Activated gamma-delta T cell treated with Interleukin-2 at 50 U/mL for 16 hours (primary cell): Measurements from ENCODE around the gene COL4A2.

Source experiments
- DNase-seq: peaks from one replicate; pipeline ENCODE4 v3.0.0-alpha.2; 2020

COL4A2 gene

GRCh38 chr13:110291286-110291685 is 15.8 kb upstream of the COL4A2 start:
- DNase-seq = no peak

- no peak for DNase-seq
These were observed 14.0 kb upstream of the COL4A2 start for GRCh38 chr13:110293037-110293436.

DNA sequence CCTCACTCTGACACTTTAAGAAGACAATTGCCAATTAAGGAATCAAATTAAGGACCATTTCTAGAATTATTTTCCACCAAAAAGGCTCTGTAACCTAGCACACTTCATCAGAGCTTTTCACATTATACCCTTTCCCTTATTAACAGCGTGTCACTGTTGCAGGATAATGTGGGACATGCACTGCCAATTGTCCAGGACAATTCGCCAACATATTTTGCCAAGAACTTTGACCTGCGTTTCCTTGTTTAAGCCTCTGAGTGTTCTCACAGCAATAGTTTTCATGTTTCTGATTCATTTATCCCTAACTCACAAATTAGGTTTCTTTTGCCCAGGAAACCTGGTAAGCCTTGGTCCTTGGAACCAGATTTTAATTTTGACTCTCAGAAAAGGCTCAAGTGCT is 13.4 kb upstream of the COL4A2 start:
- no peak for DNase-seq

- DNase-seq = no peak
These were observed 12.9 kb upstream of the COL4A2 start for GRCh38 chr13:110294146-110294545.

DNA sequence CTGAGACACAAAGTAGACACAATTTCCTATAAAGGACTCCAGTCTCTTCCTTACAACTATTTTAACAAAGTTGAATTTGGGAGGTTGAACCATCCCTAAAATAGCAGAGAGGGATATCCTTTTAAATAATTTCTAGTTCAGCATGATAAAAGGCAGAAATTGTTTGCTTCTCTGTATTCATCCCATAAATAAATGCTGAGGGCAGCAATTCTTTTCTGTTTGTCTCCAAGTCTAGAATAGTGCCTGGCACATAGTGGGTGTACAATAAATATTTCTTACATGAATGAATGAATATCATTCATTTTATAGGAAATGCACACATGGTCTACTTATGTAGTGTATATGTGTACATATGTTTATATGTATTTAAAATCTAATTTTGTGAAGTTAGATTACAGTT is 12.5 kb upstream of the COL4A2 start:
- no peak for DNase-seq

- DNase-seq = no peak
These were observed 10.1 kb upstream of the COL4A2 start for GRCh38 chr13:110297011-110297410.

GRCh38 chr13:110297766-110298504 is 9.1 kb upstream of the COL4A2 start:
- DNase-seq = no peak

DNA sequence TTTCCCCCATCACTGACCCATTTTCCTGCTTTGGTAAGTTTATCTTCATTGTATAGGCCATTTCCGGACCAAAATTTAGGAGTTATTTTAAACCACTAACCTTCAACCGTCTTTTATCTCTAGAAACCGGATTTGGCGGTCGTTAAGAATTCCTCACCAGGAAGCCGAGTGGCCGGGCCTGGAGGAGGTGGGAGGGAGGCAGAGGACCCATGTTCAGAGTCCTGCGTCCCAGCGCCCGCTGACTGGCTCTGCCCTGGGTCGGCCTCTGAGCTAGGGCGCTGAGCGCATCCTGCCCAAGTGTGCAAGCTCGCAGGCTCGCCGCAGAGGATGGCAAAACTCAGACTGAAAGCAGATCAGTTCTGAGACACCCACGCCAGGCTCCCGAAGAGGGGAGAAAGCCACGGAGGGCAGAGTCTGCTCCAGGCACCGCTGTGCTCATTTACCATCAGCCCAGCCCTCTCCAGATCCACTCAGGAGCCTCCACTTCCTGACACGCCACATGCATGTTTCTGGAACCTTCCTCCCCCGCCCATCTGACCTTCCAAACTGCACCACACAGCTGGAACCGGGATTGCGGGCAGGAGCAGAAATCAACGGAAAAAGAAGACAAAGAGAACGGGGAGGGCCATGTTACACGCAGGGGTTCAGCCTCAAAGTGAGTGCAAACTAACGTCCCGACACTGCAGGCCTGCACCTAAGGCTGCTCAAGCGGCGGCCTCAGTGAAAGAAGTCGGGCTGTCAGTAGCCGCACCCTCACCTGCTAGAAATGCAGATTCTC is 8.4 kb upstream of the COL4A2 start:
- DNase-seq = no peak

DNA sequence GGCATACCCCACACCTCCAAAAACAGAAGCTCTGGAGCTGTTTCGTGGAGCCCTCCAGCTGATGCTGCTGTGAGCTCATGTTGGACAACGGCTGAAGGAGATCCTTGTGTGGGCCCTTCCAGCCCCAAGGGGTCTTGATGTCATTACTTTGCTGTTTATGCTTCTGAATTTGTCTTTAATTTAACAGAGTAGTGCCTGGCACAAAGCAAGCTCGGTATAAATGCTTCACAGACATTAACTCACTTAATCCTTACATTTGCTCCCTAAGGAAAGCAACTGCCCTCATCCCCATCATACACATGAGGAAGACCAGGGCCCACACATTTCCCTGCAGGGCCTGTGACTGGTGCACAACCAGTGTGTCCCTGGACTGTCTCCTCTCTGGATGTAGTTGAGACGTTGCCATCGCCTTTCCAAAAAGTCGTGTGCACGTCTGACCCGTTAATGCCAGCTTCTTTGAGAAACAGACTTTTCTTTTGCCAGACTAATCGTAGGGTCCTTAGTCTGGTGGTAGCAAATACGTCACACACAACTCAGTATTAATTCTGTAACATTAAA is 7.7 kb upstream of the COL4A2 start:
- DNase-seq = no peak

- DNase-seq = no peak
These were observed 6.8 kb upstream of the COL4A2 start for GRCh38 chr13:110300090-110300815.

GRCh38 chr13:110301083-110301482 is 6.0 kb upstream of the COL4A2 start:
- no peak for DNase-seq

- DNase-seq = no peak
These were observed 5.2 kb upstream of the COL4A2 start for GRCh38 chr13:110301606-110302553.

DNA sequence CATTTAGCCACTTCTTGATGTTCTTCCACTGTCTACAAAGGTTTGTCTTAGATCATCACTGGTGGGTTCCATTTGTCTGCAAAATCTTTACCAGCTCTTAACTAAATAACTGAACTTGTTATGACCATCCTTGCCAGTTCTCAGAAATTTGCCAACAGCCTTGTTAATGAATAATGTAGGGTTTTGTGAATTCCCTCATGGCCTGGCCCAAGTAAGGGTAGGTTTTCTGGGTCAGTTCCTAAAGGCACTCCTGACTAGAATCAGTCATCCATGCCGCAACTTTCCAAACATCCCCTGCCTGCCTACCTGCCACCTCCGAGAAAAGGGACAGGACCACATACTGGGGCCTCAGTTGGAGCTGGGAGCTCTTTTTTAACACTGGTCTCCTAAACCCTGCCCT is 4.1 kb upstream of the COL4A2 start:
- no peak for DNase-seq

GRCh38 chr13:110303644-110304043 is 3.4 kb upstream of the COL4A2 start:
- no peak for DNase-seq

DNA sequence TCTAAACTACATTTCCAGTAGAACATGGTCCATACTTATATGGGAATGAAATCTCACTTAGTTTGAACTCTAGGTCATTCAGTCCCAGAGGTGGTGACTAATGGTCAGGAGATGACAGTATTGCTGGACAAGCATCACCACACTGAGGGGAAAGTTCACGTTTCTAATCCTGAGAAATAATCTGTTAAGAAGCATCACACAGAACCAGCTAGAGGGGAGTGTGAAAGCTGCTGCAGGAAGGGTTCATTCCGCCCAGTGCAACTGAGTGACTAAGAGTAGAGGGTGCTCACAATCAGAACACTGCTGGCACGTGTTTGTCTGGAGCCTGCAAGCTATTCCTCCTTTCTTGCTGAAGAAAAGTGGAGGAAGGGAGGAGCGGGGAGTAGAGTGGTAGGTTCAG is 2.8 kb upstream of the COL4A2 start:
- DNase-seq = no peak

DNA sequence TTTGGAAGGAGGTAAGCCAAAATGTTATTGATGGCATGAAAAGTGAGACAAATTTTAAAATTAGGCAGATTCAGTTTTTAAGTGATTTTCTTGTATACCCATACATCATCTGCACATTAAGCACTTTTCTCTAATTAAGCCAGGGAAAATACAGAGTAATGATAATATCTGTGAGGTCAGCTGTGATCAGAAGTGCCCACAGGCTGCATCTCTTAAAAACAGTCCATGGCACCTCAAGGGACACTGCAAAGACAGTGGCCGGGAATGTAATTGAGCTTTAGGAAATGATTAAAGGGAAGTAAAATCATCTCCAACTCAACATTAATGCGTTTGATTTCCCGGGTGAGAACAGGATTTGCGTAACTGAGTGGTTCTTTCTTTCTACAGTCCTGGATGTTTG is 2.1 kb upstream of the COL4A2 start:
- DNase-seq = no peak

- no peak for DNase-seq
These were observed 1.5 kb upstream of the COL4A2 start for GRCh38 chr13:110305544-110305943.

- DNase-seq = no peak
These were observed 1.1 kb upstream of the COL4A2 start for GRCh38 chr13:110305949-110306339.

- no peak for DNase-seq
These were observed 634 bp upstream of the COL4A2 start for GRCh38 chr13:110306340-110306959.

GRCh38 chr13:110307767-110308655 is 927 bp downstream of the COL4A2 start:
- no peak for DNase-seq
